ENCODE data around the gene RNF26.

GRCh38 chr11:119342362-119343130 lies 8.2 kb downstream of the RNF26 start:
- TF ChIP-seq CTCF (conservative IDR thresholded peaks at IDR 0.05; ENCODE audit: low read depth, low read length) (no peak), MAFK (IDR thresholded peaks at IDR 0.05; ENCODE audit: low read depth, low read length) (no peak), RAD21 (IDR thresholded peaks at IDR 0.05; ENCODE audit: low read length) (no peak), NFE2L2 (IDR thresholded peaks at IDR 0.05; ENCODE audit: low read depth, low read length) (no peak), POLR2A (IDR thresholded peaks at IDR 0.05; ENCODE audit: low read depth, low read length) (no peak), FOS (IDR thresholded peaks at IDR 0.05; ENCODE audit: low read depth, low read length) (no peak), CEBPB (IDR thresholded peaks at IDR 0.05; ENCODE audit: low read depth, low read length) (no peak), ELK1 (IDR thresholded peaks at IDR 0.05; ENCODE audit: borderline replicate concordance, low read depth, low read length) (no peak), MAZ (IDR thresholded peaks at IDR 0.05; ENCODE audit: borderline replicate concordance, low read depth, low read length) (no peak), RCOR1 (IDR thresholded peaks at IDR 0.05; ENCODE audit: insufficient replicate concordance, low read length) (no peak), CHD1 (IDR thresholded peaks at IDR 0.05; ENCODE audit: low read depth, low read length) (no peak)

Data from IMR-90 (cell line).